ENCODE measurements around the gene TIMM44.

Gene TIMM44

GRCh38 chr19:7980635-7981121 lies 37.2 kb upstream of the TIMM44 start:
- TF ChIP-seq CTCF (conservative IDR thresholded peaks at IDR 0.05) = no peak
- H3K27ac ChIP-seq = no peak overlapping the region

- TF ChIP-seq CTCF (conservative IDR thresholded peaks at IDR 0.05) = no peak
- no peak overlapping the region for H3K27ac ChIP-seq
These were observed 36.7 kb upstream of the TIMM44 start for GRCh38 chr19:7980168-7980567.

GRCh38 chr19:7979559-7979958 lies 36.1 kb upstream of the TIMM44 start:
- no peak overlapping the region for H3K27ac ChIP-seq
- TF ChIP-seq CTCF (conservative IDR thresholded peaks at IDR 0.05) = no peak

- TF ChIP-seq CTCF (conservative IDR thresholded peaks at IDR 0.05) = 0 out of 2 replicates have a peak, but pooled peaks have one; percentile 5
- no peak overlapping the region for H3K27ac ChIP-seq
These were observed 35.5 kb upstream of the TIMM44 start for GRCh38 chr19:7979011-7979410.

GRCh38 chr19:7978179-7978825 lies 34.8 kb upstream of the TIMM44 start:
- no peak overlapping the region for H3K27ac ChIP-seq
- no peak for TF ChIP-seq CTCF (conservative IDR thresholded peaks at IDR 0.05)

- TF ChIP-seq CTCF (conservative IDR thresholded peaks at IDR 0.05) = no peak
- H3K27ac ChIP-seq = no peak overlapping the region
These were observed 34.2 kb upstream of the TIMM44 start for GRCh38 chr19:7977723-7978040.

GRCh38 chr19:7977021-7977722 lies 33.7 kb upstream of the TIMM44 start:
- no peak for TF ChIP-seq CTCF (conservative IDR thresholded peaks at IDR 0.05)
- no peak overlapping the region for H3K27ac ChIP-seq

All from VCaP (cell line).